DMS 273 (cell line): Measurements from ENCODE around the gene FAM20A.
A peak's percentile ranks its signal among the peaks of the same experiment; 100 is the strongest.

Source experiments
- DNase-seq: peaks from one replicate; lab custom pipeline; 2025; ENCODE audit not compliant: unreplicated experiment; lab: John Stamatoyannopoulos, UW

FAM20A gene

GRCh38 chr17:68611353-68612208 is 10.4 kb upstream of the FAM20A start:
- DNase-seq, result peak; percentile 72

DNA sequence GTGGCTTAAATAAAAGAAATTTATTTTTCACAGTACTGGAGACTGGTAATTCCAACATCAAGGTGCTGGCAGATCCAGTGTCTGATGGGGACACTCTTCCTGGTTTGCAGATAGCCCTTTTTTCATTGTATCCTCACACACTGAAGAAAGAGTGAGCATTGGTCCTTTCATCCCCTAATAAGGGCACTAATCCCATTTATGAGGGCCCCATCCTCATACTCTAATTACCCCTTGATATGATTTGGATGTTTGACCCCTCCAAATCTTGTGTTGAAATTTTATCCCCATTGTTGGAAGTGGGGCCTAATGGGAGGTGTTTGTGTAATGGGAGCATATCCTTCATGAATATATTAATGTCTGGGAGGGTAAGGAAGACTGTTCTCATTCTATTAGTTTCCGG is 9.4 kb upstream of the FAM20A start:
- DNase-seq, result no peak

DNA sequence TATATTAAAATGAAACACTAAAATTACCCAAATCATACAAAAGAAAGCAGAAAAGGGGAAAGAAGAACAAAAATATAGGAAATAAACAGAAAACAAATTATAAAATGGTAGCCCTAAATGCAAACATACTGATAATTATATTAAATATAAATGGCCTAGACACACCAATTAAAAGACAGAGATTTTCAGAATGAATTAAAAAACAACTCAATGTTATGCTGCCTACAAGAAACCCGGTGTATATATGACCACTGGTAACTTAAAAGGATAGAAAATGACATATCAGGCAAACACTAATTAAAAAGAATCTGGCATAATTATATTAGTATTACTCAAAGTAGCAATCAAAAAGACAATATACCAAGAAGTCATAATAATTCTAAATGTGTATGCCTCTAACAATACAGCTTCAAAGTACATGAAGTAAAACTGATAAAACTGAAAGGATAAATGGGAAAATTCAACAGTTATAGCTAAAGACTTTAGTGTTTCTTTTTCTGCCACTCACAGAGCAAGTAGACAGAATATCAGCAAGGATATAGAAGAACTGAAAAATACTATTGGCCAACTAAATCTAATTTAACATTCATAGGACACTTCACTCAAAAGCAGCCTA is 7.5 kb upstream of the FAM20A start:
- DNase-seq, result peak; percentile 23

- DNase-seq, result no peak
Observed at GRCh38 chr17:68606451-68607307, 5.5 kb upstream of the FAM20A start.

DNA sequence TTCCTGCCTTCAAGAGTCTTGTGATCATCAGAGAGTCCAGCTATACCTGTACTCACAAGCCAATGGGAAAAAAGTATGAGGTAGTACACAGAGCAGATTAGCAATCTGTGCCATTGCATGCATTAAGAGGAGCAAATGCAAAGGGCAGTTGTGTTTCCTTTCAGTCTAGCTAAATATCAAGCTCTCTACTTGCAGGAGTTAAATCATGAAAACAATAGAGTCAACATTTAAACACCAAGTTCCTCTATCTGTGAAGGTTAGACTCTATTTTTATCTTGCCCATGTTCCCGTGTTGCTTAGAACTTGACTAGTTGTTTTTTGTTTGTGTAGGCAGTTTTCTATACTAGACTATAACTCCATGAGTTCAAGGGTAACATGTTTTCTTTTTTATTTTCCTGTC is 4.7 kb upstream of the FAM20A start:
- DNase-seq, result no peak

GRCh38 chr17:68603656-68604055 is 2.5 kb upstream of the FAM20A start:
- no peak for DNase-seq

GRCh38 chr17:68603027-68603426 is 1.9 kb upstream of the FAM20A start:
- DNase-seq, result no peak

GRCh38 chr17:68602289-68602688 is 1.1 kb upstream of the FAM20A start:
- DNase-seq, result no peak

- no peak for DNase-seq
Observed at GRCh38 chr17:68601565-68602288, 560 bp upstream of the FAM20A start.

GRCh38 chr17:68600067-68600930 is 868 bp downstream of the FAM20A start:
- DNase-seq, result peak; percentile 72

GRCh38 chr17:68599552-68600066 is 1.6 kb downstream of the FAM20A start:
- DNase-seq, result no peak

DNA sequence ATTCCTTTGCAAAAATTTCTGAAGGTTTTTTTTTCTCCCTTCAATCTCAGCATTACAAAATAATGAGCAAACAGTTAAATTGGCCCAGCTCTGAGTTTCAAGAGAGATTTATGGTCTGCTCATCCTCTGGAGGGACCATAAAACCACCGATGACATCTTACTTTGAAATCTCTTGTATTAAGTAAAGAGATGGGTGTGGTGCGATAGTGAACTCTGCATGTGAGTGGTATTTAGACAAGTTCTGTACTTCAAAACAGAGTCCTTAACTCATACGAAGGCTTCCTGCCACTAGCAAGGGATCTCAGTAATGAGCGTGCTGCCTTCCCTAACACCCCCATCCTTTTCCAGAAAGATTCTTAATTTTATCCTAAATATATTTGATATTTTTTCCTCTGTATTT is 2.1 kb downstream of the FAM20A start:
- DNase-seq, result no peak

DNA sequence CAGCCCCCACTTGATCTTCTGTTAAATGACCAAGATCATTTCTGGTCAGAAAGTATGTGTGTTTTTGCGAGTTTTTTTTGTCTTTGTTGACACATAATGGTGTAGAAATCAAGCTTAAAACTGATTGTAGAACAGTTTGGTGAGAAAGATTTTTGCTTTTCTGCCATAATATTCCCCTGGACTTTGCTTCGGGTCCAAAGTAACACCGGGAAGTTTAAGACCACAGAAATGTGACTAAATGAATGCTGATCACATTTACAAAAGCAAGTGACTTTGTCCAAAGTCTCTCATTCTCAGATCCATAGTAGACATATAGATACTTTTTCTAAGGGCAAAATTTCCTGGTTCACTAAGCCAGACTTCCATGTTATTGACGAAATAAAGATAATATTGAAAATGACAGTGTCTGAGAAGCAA is 2.6 kb downstream of the FAM20A start:
- no peak for DNase-seq

DNA sequence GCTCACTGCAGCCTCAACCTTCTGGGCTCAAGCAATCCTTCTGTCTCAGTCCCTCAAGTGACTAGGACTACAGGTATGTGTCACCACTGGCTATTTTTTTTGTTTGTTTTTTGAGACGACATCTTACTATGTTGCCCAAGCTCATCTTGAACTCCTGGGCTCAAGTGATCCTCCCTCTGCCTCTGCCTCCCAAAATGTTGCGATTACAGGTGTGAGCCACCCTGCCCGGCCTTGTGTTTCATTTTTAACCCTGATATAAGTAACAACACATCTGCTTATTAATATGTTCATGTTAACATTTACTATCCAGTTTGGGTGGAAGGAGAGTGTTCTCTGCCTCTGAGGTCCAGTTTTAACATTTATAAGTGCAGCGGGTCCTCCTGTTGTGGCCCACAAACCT is 3.1 kb downstream of the FAM20A start:
- DNase-seq, result no peak

- no peak for DNase-seq
Observed at GRCh38 chr17:68596411-68596945, 4.7 kb downstream of the FAM20A start.

DNA sequence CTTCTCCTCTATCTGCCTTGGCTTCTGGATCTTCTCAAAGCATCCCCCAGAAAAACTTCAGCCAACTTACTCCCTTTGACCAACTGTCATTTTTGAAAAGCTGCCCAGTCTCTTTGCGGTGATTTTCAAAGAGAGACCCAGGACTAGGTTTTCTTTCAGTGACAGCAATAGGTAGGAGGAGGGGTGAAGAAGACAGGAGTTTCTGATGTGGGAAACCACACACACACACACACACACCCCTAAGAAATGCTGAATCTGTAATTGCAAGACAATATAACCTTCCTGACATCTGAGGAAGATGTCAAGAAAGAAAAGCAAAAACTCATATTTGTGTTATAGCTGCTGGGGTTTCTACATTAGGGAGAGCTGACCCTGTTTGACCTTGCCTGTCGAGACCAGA is 5.2 kb downstream of the FAM20A start:
- DNase-seq, result peak; percentile 26

DNA sequence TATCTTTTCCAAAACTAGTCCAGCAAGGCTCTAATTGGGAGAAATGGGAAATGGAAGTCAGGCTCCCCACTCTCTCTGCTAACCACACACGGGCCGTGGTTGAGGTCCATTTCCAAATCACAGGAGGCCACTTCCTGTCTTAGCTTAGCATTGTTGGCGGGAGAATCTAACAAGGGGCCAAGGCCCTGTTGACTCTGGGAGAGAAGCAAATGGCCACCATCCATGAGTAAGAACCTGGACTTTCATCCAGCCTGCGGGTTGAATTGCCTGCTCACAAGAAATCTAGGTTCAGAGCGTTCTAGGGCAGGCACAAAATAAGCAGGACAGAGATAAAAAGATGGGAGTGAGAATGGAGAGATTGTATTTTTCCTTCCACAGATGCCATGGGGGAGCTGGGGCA is 5.7 kb downstream of the FAM20A start:
- no peak for DNase-seq

DNA sequence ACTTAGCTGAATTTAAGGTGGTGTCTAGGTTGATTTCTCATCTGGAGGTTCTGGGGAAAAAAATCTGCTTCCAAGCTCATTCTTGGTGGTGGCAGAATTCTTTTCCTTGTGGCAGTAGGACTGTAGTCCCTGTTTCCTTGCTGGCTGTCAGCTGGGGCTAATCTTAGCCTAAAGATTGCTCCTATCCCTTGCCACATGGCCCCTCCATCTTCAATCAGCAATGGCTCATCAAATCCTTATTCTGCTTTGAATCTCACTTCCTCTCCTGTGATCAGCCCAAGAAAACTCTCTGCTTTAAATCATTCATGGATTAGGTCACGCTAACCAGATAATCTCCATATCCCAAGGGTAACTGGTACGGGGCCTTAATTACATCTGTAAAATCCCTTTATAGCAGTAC is 6.6 kb downstream of the FAM20A start:
- DNase-seq, result no peak
